GM03348 (cell line): ENCODE results near the gene MPIG6B.
"Not testable (repeated sequence)": the region's sequence is repeated elsewhere in the genome, so short reads cannot be mapped to it uniquely, and the experiment has no call there.

Source experiments
- DNase-seq: peaks from one replicate; pipeline ENCODE4 v3.0.0; 2012; ENCODE audit warnings: low spot score

The MPIG6B gene

DNA sequence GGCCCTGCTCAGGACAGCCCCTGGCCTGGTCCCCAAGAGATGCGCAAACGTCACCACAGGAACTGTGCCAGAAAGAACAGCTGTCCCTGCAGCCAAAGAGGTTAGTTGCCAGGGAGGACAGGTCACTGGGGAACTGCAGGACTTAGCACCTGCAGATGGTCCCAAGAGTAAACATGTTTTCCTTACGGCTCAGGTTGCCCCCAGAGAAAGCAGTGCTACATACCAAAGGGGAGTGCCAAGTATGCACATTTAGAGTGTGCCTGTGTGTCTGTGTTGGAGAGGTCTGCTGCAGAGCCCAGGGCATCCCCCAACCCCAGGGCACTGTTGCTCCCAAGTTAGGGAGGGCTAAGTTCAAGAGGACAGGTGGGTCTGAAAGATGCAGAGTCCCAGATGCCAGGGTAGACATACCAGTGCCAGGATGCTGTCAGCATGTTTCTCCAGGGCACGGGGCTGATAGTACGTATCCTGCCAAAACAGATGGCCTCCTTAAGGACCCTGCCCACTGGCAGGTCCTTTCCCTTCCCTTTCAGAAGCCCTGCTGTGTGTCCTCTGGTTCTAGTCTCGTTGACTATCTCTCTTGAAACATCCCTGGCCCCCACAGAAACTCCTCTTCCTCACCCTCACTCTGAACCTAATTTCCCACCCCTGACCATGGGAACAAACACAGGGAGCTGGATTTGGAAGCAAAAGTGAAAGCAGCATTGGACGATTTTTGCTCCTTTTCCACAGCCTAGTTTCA is 21.3 kb upstream of the MPIG6B start:
- DNase-seq: peak; percentile 42

DNA sequence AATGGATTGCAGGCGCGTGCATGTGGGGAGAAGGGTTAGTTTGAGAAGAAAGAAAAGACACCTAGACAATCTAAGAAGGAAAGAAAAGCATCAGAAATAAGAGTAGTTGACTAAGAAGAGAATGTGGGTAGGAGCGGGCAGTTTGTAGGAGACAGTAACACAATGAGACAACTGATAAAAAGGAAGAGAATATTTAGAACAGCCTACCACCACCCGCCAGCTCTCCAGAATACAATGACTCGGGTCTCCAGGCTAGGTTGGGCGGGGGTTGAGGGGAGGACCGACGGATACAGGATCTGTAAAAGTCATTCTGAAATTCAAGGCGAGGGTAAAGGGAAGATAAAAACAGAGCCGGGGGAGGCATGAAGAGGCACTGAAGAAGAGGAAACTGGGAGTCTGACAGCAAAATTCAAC is 20.8 kb upstream of the MPIG6B start:
- DNase-seq: no peak

DNA sequence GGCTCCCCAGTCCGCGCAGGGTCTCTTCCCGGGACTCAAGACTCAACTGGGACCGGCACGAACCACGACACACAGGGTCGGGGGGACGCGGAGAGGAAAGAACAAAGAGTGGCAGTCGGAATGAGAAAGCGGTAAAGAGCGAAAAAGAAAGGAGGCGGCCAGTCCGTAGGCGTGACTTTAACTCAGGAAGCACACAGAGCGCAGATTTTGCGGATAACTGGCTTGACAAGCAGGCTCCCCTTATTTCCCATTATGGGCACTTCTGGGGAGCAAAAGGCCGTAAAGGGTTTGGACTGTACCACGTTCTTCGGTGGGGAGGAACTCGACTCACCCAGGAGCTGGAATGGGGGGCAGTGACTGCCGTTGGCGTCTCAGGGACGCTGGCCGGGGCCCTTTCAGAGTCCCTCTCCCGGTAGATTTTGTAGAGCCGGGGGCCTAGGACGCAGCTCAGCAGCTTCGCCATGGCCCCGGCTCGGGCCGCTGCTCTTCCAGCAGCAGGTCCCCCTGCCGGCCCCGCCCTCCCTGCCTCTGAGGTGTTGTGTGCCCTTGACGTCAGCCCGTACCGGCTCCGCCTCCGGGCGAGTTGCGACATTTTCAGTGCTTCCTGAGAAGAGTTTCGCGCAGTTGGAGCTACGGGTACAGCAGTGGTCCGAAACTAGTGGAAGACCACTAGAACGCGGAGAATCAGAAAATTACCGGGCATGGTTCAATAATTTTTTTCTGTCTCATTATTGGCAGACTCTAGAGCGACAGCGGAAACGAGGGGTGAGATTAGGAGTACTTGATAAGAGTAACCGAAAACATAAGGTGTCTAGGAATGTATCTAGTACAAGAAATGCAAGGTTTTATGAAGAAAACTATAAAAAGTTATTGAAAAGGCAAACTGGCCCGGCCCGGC is 20.1 kb upstream of the MPIG6B start, which contains the start of gene ABHD16A:
Gene ABHD16A (minus strand): TSS at position 506 of the 898 bp plus-strand sequence. CDS start 43 bp downstream, at position 463.
- DNase-seq: peak; percentile 99

DNA sequence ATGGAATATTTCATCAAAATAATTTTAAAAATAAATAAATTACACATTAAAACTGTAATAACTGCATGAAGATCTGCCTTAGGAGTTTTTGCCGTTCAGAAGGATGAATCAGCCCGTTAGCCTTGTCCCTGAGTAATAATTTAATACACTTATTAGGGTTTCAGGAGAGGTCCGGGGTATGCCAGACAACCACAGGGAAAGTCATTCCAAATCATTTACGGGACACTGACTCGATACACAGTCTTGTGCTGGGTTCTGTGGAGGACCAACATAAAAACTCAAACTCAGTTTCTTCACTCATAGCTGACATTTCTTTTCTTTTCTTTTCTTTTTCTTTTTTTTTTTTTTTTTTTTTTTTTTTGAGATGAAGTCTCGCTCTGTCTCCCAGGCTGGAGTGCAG is 17.2 kb upstream of the MPIG6B start:
- DNase-seq: no peak

DNA sequence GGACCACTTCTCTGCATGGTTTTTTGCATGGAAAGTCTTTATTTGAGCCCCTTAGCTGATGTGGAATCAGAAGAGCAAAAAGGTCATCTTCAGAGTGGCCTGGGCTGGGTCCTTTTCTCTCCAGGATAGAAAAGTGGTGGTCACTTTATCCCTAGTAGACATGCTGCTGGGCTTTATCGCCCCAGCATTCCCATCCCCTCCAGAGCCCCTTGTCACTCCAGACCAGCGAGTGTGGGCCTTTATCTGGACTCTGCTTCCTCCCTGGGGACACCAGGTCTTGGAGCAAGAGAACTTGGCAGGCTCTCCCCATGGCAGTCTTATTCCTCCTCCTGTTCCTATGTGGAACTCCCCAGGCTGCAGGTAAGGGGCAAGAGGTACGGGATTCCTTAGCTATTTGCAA is 16.6 kb upstream of the MPIG6B start, which contains the start of gene LY6G6F:
Gene LY6G6F (plus strand): TSS at position 268 of the 400 bp plus-strand sequence. CDS start 41 bp downstream, at position 309.
- no peak for DNase-seq

DNA sequence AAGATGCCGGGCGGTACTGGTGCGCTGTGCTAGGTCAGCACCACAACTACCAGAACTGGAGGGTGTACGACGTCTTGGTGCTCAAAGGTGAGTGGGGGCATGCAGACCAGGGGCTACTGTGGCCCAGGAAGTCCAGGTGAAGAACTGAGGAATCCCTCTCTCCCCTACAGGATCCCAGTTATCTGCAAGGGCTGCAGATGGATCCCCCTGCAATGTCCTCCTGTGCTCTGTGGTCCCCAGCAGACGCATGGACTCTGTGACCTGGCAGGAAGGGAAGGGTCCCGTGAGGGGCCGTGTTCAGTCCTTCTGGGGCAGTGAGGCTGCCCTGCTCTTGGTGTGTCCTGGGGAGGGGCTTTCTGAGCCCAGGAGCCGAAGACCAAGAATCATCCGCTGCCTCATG is 15.5 kb upstream of the MPIG6B start:
- DNase-seq: no peak

DNA sequence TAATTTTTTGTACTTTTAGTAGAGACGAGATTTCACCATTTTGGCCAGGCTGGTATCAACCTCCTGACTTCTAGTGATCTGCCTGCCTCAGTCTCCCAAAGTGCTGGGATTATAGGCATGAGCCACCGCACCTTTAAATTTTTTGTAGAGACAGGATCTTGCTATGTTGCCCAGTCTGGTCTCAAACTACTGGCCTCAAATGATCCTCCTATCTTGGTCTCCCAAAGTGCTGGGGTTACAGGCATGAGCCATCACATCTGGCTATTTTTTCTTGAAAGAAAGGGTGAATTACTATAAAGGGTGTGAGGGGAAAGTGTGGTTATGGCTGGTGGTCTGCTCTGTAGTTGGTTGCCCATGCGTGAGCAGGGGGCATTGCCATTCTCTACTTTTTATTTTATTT is 14.9 kb upstream of the MPIG6B start:
- no peak for DNase-seq

DNA sequence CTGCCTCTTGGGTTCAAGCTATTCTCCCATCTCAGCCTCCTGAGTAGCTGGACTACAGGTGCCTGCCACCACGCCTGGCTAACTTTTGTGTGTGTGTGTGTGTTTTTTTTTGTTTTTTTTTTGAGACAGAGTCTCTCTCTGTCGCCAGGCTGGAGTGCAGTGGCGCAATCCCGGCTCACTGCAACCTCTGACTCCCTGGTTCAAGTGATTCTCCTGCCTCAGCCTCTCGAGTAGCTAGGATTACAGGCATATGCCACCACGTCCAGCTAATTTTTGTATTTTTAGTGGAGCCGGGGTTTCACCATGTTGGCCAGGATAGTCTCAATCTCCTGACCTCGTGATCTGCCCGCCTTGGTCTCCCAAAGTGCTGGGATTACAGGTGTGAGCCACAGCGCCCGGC is 14.0 kb upstream of the MPIG6B start:
- not testable (repeated sequence) for DNase-seq

DNA sequence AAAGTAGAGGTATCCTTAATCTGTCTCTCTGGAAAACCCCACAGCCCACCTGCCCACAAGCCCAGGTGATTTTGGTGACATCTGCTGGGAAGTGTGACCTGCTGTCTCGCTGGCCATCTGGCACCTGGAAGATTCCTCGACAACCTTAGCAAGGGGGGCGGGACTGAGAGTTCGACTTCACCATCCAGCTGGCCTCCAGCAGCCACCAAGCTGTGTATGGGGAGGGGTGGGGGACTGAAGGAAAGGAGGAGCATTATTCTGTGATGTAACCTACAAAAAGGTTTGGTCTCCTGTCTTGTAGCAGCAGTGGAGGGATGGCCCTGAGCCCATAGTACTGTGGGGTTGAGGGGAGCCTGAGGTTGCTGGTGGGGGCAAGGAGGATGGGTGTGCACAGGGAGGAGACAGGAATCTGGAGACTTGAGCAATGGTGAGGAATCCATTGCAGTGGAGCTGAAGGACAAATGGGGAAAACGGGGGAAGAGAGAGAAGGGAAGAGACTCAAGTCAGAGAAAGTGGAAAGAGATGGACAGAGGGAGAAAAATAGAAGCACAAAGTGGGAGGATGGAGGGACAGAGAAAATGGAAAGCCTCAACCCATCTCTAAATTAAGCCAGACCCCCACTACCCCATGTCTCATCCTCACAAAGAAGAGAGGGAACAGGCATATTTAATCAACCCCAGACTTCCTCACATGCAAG is 12.5 kb upstream of the MPIG6B start:
- DNase-seq: no peak

DNA sequence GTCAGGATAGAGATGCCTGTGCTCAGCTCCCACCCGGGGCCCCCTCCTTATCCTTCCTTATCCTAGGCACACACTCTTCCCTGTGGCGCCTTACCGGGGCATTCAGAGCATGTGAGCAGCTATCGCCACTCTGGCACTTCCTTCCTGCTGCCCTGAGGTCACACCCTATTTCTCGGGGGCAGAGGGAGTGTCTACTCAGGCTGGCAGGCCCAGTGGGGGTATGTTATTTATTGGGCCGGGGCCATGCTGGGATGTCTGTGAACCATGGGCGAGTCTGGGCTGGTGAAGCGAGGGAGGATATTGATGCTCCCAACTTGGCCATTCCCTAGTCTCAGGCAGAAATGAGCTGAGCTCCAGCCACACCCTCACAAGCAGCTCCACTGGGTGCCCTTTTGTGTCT is 11.9 kb upstream of the MPIG6B start:
- no peak for DNase-seq

DNA sequence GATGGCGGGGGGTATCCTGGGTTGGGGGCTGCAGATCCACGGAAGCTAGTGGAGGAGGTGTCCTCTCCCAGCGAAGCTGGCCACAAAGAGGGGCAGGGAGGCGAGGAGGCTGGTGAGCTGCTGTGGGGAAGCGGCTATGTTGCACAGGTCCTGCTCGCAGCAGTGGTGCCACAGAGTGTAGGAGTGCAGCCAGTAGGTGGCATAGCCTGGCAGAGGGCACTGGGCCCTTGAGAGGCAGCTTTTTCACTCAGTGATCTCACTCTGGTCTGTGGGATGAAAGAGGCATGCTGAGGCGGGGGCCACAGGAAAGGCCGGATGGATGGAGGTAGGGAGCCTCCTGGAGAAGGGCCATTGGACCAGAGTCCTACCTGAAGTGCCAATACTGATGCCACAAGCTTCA is 10.9 kb upstream of the MPIG6B start:
- no peak for DNase-seq

DNA sequence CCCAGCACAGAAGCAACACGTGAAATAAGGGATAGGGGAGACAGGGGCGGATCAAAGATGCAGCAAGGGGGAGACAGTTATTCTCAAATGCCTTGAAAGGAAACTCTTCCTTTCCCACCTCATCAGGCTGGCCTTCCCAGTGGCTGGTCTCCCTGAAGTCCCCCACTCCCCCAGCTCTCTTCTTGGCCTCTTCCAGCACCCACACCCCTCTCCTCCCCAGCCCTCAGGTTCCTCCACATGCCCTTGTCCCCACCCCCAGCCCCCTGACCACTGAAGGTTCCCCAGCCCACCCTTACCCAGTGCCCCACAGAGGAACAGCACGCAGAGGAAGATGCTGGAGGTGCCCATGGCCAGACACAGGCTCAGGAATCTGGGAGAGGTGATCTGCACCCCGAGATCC is 9.7 kb upstream of the MPIG6B start:
- no peak for DNase-seq

DNA sequence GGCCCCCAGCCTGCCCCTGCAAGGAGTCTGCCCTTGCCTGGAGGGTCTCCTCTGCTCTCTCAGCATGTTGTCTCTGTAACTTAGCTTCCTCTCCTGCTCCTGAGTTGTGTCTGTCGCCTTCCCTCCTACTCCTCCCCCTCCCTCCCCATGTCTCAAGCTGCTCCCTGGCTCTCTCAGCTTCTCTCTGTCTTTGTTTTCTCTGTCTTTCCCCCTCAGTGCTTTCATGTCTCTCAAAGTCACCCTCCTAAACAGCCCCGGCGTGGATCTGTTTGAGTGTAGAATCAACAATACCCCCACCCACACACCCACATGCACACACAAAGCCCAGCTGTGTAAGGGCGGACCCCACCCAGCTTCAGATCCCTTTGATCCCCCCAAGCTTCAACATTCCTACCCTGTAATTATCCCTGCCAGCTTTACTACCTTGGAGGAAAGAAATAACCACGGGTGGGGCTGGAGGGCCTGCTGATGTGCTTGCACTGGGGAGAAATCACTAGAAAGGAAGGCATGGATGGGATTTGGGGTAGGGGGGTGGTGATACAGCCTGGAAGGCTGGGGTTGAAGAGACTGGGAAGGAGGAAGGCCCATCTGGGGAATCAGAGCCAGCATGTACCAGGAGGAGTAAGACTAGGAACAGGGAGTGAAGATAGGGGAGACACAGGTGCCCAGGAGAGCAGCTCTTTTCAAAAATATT is 9.0 kb upstream of the MPIG6B start:
- no peak for DNase-seq

DNA sequence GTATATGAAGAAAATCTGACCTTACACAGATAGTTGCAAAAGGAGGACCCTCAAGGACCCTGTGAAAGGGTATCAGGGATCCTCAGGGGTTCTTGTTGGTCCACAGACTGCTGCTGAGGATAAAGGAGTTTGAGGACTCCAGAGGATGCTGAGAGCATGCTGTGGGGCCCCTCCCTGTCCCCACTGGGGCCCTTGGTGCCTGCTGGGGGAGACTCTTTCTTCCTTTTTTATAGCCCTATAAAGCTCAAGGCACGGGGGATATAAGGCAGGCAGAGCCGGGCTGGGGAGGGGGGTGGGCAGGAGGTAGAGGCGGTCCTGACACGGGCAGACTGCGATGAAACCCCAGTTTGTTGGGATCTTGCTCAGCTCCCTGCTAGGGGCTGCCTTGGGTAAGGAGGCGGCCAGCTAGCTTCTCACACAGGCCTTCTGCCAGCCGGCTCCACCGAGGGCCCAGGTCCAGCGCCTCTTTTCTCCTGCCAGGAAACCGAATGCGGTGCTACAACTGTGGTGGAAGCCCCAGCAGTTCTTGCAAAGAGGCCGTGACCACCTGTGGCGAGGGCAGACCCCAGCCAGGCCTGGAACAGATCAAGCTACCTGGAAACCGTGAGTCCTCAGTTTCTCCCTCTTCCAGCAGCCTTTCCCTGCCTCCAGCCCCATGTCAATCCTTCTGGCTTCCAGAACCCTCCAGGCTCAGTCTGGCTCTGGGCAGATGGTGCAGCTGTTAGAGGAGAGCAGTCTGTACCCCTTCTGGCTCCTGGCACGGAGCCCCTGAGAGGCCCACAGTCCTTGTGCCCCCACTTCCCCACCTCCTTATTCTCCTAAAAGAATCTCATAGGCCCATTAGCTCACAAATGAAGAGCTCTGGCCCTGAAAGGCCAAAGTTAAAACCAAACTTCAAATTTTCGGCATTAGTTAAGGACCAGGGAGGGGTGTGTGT is 7.9 kb upstream of the MPIG6B start, which contains the start of gene LY6G6D:
Gene LY6G6D (plus strand): TSS at position 327 of the 937 bp plus-strand sequence. CDS start 8 bp downstream, at position 335.
- DNase-seq: no peak

DNA sequence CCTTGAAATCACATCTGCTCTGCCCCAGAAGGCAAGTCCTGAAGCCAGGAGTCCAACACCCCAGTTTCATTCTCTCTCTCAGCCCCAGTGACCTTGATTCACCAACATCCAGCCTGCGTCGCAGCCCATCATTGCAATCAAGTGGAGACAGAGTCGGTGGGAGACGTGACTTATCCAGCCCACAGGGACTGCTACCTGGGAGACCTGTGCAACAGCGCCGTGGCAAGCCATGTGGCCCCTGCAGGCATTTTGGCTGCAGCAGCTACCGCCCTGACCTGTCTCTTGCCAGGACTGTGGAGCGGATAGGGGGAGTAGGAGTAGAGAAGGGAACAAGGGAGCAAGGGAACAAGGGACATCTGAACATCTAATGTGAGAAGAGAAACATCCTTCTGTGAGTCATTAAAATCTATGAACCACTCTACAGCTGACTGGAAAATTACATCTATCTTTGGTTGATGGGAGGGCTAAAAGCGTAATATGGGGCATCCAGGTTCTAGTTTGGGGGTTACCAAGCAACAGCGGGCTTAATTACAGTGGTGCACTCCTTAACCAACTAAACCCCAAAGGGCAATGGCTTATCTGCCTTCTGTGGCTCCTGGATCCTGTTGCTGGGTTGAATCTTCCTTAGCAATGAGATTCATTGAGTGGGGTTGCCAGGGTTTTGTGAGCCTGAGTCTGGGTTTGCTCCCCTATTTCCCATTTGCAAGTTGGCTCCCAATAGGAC is 5.5 kb upstream of the MPIG6B start:
- DNase-seq: no peak

DNA sequence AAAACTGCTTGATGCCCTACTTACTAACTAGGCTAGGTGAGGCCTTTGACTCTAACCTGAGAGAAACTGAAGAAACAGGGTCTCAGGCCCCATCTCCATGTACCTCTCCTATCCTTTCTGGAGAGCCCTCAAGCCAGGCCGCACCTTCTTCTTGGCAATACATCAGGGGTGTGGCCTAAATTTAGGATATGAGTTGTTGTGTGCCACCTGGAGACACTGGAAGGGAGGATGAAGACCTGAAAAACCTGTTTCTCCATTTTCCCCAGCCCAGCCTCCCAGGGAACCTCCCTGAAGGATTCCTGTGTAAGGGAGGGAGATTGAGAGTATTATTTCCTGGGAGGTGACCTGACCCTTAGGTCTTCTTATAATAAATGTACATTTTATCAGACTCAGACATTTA is 4.9 kb upstream of the MPIG6B start:
- DNase-seq: no peak

DNA sequence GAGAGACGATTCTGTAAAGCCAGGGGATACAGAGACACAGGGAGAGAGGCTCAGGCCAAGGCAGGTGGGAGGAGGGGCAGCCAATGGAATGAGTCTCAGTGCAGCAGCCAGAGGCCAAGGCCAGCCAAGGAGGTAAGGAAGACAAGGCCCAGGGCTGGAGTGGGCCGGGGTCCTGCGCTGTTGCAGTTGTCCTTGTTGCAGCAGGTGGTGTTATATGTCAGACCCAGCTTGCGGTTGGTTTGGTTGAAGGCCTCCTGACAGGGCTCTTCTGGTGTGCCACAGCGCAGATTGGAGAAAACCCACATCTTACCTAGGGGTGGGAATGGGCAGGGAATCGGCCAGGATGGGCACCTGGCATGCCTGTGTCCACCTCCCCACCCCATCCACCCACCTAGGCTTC is 4.2 kb upstream of the MPIG6B start:
- no peak for DNase-seq

DNA sequence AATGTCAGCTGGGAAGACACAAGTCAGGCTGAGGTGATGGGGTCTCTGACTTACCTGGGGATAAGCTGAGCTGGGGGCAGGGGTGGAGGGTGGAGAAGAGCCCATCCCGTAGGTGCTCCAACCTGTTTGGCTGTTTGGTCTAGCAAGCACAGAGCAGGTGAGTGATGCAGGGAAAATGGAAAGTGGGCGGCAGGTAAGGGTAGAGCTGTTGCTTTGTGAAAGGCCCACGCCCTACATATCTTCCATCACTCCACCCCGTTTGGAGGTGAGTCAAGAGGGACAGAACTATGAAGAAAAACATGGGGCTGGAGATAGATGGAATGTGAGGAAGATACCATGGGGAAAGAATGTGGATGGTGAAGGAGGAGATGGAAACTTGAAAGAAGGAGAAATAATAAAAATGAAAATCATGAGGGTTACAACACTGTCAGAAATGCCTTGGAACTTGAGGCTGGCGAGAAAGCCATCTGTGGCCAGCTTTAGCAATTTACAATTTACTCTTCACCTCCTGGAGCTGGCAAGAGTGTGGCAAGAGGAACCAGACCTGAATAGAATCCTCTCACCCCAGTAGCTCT is 2.9 kb upstream of the MPIG6B start:
- DNase-seq: no peak

DNA sequence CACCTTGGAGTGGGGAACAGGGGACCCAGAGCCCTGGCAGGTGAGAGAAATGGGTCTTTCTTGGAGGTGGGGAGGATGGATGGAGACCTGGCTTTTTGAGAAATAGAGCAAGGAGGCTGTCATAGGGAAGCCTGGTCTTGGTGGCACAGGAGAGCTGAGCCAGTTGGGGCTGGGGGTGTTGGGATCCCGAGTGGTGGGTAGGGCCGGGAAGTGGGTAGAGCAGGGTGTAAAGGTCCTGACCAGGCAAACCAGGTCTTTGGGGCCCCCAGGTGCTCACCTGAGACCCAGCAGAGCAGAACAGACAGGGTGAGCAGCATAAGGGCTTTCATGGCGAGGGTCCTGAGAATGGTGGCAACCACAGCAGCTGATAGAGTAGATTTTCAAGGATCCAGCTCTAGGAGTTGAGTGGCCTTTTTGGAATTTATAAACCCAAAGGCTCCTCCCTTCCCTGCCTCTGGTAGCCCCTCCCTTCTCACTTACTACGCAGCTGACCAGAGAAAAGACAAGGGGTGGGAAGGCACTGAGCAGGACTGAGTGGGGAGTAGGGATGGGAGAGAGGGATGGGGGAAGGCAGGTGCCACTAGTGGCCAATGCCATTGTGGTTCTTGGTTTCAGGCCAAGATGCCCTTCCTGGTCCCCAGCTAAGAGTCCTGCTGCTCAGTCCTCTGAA is 1.7 kb upstream of the MPIG6B start, which contains the start of gene LY6G6C:
Gene LY6G6C (minus strand): TSS at position 396 of the 670 bp plus-strand sequence. CDS start 67 bp downstream, at position 329.
- DNase-seq: no peak
